Measurements from ENCODE around the gene HPX. TPM values are rescaled to one million over a fixed set of nuclear protein-coding genes. Genes with fewer than 3 reads are reported as not detected.

The HPX gene
- total RNA-seq, 1 donor from 2014 or later, result 3.1 TPM

DNA sequence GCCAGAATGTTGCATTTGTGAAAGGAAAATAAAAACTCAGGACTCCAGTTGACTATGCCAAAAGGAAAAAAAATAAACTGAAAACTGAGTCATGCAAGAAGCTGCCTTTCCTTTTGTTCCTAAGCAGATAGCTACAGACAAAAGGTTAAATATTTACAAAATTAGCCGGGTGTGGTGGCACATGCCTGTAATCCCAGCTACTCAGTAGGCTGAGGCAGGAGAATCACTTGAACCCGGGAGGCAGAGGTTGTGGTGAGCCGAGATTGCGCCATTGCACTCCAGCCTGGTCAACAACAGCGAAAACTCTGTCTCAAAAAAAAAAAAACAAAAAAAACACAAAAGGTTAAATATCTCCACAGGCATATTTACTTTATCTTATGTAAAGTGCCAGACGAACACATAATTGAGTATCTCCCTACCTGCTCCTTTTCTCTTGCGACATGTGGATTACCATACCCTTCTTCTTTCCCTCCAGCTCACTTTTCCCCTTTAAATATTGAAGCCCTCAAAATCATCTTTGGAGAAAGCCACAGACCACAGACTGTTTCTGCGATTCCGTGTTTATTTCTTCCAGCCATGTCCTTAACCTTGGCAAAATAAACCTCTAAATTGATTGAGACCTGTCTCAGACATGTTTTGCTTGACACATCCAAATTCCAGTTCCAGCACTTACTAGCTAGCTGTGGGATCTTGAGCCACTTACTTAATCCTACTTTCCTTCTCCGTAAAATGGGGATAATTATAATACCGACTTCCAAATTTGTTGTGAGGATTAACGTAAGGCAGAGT lies 52.8 kb downstream of the HPX start:
- Histone ChIP-seq H3K4me3 (ENCODE audit: low read length in 3 of 3) (no peak overlapping the region), H3K27ac (ENCODE audit: low read depth, low read length) (no peak overlapping the region), H3K4me1 (ENCODE audit: control insufficient read depth in 3 of 3, insufficient read depth in 3 of 3, low read length in 3 of 3) (peaks cover 17 to 26% (median 18%) of the 10 kb centered on the region in 3 donors), H3K9me3 (ENCODE audit: control insufficient read depth in 3 of 3, low read length in 3 of 3) (no peaks in the 10 kb centered on the region), H3K36me3 (ENCODE audit: control insufficient read depth in 3 of 3, insufficient read depth in 3 of 3, low read length in 3 of 3) (peaks cover 2 to 5% (median 4%) of the 10 kb centered on the region in 3 donors), H3K27me3 (ENCODE audit: control insufficient read depth in 3 of 3, insufficient read depth in 3 of 3, low read length in 3 of 3) (no peaks in the 10 kb centered on the region), H3K9ac (ENCODE audit: low read depth in 1 of 3, low read length in 3 of 3) (no peak overlapping the region)

DNA sequence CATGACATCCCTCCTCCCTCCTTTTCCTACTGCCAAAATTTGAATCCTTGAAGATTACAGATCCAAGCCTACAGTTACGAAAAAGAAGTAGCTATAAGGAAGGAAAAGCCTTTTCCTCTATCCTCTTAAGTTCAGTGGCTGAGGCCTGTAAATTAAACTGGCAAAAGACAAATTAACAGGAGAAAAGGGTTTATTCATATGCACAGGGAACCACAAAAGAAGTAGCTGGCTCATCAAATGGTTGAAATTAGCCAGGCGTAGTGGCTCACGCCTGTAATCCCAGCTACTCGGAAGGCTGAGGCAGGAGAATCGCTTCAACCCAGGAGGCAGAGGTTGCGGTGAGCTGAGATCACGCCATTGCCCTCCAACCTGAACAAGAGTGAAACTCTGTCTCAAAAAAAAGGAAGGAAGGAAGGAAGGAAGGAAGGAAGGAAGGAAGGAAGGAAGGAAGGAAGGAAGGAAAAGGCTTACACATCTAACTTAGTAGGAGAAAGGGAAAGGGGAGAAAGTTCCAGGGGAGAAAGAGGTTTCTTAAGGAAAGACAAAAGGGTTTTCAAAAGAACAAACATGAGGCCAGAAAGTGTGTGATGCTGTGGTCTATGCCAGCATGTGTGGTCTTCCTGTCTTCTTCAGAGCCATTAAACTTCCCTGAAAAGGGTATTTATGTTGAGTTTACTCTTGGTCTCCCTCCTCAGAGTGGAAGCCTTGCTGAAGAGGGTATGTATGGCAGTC lies 55.6 kb downstream of the HPX start:
- Histone ChIP-seq H3K9me3 (ENCODE audit: control insufficient read depth in 3 of 3, low read length in 3 of 3) (no peaks in the 10 kb centered on the region), H3K9ac (ENCODE audit: low read depth in 1 of 3, low read length in 3 of 3) (no peak overlapping the region), H3K36me3 (ENCODE audit: control insufficient read depth in 3 of 3, insufficient read depth in 3 of 3, low read length in 3 of 3) (no peaks in the 10 kb centered on the region), H3K27ac (ENCODE audit: low read depth, low read length) (no peak overlapping the region), H3K4me1 (ENCODE audit: control insufficient read depth in 3 of 3, insufficient read depth in 3 of 3, low read length in 3 of 3) (peaks cover 0 to 8% (median 5%) of the 10 kb centered on the region in 3 donors), H3K4me3 (ENCODE audit: low read length in 3 of 3) (no peak overlapping the region), H3K27me3 (ENCODE audit: control insufficient read depth in 3 of 3, insufficient read depth in 3 of 3, low read length in 3 of 3) (no peaks in the 10 kb centered on the region)

Other genes starting within 250 kb of the HPX start
- not detected for gene OR52W1, start 241.8 kb downstream of the HPX start, total RNA-seq
- gene C11orf42, start 235.4 kb downstream of the HPX start, total RNA-seq, result not detected
- 8.9 TPM for gene FHIP1B, start 206.4 kb downstream of the HPX start, total RNA-seq
- not detected for gene CNGA4, start 201.9 kb downstream of the HPX start, total RNA-seq
- not detected for gene CCKBR, start 181.1 kb downstream of the HPX start, total RNA-seq
- gene CAVIN3, start 120.5 kb downstream of the HPX start, total RNA-seq, result 28.2 TPM
- 9.9 TPM for gene SMPD1, start 50.5 kb downstream of the HPX start, total RNA-seq
- gene APBB1, start 21.9 kb downstream of the HPX start, total RNA-seq, result 28.7 TPM
- 8.4 TPM for gene TRIM3, start 33.0 kb upstream of the HPX start, total RNA-seq
- gene ARFIP2, start 40.3 kb upstream of the HPX start, total RNA-seq, result 14.1 TPM
- gene TIMM10B, start 40.5 kb upstream of the HPX start, total RNA-seq, result 19.8 TPM
- gene DNHD1, start 56.3 kb upstream of the HPX start, total RNA-seq, result 4.7 TPM
- 9.4 TPM for gene RRP8, start 162.6 kb upstream of the HPX start, total RNA-seq
- gene ILK, start 162.8 kb upstream of the HPX start, total RNA-seq, result 106 TPM
- 19.8 TPM for gene TAF10, start 171.2 kb upstream of the HPX start, total RNA-seq
- 15.7 TPM for gene TPP1, start 178.4 kb upstream of the HPX start, total RNA-seq
- gene DCHS1, start 214.8 kb upstream of the HPX start, total RNA-seq, result 39.1 TPM
- 33.9 TPM for gene MRPL17, start 242.4 kb upstream of the HPX start, total RNA-seq